Skeletal muscle satellite cell (primary cell): ENCODE measurements around the gene SLC39A5.

Experiments used
- H3K27me3 ChIP-seq: 2 replicates; pipeline ENCODE4 v1.7.0; 2013; ENCODE audit warnings: low read length; ENCODE audit not compliant: control insufficient read depth, insufficient read depth
- H3K36me3 ChIP-seq: 2 replicates; pipeline ENCODE4 v1.7.0; 2013; ENCODE audit warnings: mild to moderate bottlenecking, control low read depth, low read length; ENCODE audit not compliant: insufficient read depth
- H3K4me1 ChIP-seq: 2 replicates; pipeline ENCODE4 v1.7.0; 2013; ENCODE audit warnings: low read length; ENCODE audit not compliant: control insufficient read depth, insufficient read depth
- H3K4me2 ChIP-seq: 2 replicates; pipeline ENCODE4 v1.7.0; 2013; ENCODE audit warnings: mild to moderate bottlenecking, low read length
- H3K4me3 ChIP-seq: 2 replicates; pipeline ENCODE4 v1.7.0; 2013; ENCODE audit warnings: low read length
- H3K9ac ChIP-seq: 2 replicates; pipeline ENCODE4 v1.7.0; 2013; ENCODE audit warnings: mild to moderate bottlenecking, low read depth, low read length, moderate library complexity
- H3K9me3 ChIP-seq: replicated peaks from 2 replicates; pipeline ENCODE4 v1.7.0; 2013; ENCODE audit warnings: mild to moderate bottlenecking, control low read depth, low read length

The SLC39A5 gene

GRCh38 chr12:56220611-56221231 lies 9.1 kb upstream of the SLC39A5 start:
- Histone ChIP-seq H3K4me2 (peak overlapping the region; percentile 85), H3K27me3 (no peaks in the 10 kb centered on the region), H3K9me3 (no peaks in the 10 kb centered on the region), H3K9ac (peak overlapping the region; percentile 88), H3K36me3 (peaks cover 8% of the 10 kb centered on the region), H3K4me3 (peak overlapping the region; percentile 79), H3K4me1 (peaks cover 26% of the 10 kb centered on the region)

DNA sequence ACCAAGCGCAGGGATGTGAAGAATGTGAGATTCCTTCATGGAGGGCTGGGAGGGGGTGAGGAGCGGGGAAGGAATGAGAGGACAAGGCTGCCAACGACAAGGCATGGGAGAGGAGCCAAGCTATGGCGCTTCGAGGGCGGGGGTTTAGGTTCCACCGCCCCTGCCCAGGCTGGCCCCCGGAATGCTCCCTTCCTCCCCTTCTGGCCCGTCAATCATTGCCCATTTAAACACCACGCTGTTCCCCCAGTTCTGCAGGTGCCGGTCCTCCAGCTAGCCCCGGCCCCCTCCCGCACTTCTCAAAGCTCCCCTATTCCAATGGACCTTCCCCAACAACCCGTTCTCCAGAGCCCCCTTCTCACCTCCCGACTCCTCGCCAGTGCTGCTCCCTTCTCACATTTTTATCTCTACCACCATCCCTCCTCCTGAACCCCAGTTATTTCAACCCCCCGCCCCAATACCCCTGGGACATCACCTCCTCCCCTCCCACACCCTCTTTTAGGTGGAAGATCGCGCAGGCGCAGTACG lies 8.6 kb upstream of the SLC39A5 start:
- no peaks in the 10 kb centered on the region for H3K27me3 ChIP-seq
- H3K4me2 ChIP-seq, result peak overlapping the region; percentile 85
- H3K4me3 ChIP-seq, result peak overlapping the region; percentile 79
- peaks cover 4% of the 10 kb centered on the region for H3K36me3 ChIP-seq
- H3K4me1 ChIP-seq, result peaks cover 26% of the 10 kb centered on the region
- peak overlapping the region; percentile 88 for H3K9ac ChIP-seq
- H3K9me3 ChIP-seq, result no peaks in the 10 kb centered on the region

DNA sequence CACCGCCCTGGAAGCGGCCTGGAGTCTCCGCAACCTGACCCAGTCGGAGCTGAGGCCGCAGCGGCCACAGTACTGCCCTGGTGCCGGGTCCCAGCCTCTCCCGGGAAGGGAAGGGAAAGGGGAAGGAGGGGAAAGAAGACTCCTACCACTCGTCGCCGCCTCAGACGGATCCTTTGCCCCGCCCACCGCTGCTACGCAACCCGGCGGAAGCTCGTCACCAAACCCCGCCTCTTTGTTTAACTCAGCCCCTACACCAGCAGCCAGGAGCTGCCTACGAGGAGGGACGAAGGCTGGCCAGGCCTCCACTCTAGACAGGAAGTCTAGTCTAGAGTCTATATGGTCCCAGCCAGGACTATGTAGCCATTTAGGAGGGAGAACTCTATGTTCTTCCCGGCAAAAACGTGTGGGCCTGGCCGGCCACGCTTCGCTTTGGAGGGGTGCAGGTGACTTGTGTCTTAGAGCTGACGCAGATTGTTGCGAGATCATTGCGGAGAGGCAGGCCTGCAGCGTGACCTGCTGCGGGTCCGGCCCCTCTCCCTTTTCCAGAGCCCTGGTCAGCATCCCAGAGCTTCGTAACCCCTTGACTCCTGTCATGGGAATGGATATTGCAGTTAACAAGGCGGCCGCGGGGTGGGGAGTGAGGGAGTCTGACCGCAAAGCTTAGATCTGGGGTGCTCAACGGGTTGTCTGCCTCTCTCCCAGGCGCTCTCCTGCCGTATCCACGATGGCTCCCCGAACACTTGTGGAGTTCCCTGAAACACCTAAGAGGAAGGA lies 7.9 kb upstream of the SLC39A5 start, which contains the start of gene RNF41:
RNF41 (minus strand) TSS at position 166 of the 774 bp plus-strand sequence. CDS start 7,875 bp downstream, outside the sequence.
- Histone ChIP-seq H3K9me3 (no peaks in the 10 kb centered on the region), H3K27me3 (no peaks in the 10 kb centered on the region), H3K4me3 (peak within 1 kb of the TSS; percentile 79), H3K4me2 (peak within 1 kb of the TSS; percentile 85), H3K9ac (peak within 1 kb of the TSS; percentile 88), H3K36me3 (no peaks in the 10 kb centered on the region), H3K4me1 (peaks cover 26% of the 10 kb centered on the region)

DNA sequence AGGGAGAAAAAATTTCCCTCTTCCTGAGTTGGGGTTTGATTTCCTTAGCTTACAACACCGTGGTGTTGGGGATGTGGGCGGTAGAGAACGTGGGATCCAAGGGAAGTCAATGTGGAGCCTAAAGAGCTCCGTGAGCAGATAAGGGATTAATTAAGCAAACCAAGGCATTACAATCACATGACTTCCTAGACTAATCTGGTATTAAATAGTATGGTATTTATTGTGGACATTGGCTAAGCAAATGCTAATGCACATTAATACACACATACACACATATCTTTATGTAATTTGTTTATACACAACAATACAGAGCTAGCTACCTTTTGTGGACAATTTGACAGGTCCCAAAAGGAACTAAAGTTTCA lies 7.3 kb upstream of the SLC39A5 start:
- H3K4me1 ChIP-seq, result peaks cover 26% of the 10 kb centered on the region
- H3K9ac ChIP-seq, result peak overlapping the region; percentile 88
- H3K9me3 ChIP-seq, result no peaks in the 10 kb centered on the region

DNA sequence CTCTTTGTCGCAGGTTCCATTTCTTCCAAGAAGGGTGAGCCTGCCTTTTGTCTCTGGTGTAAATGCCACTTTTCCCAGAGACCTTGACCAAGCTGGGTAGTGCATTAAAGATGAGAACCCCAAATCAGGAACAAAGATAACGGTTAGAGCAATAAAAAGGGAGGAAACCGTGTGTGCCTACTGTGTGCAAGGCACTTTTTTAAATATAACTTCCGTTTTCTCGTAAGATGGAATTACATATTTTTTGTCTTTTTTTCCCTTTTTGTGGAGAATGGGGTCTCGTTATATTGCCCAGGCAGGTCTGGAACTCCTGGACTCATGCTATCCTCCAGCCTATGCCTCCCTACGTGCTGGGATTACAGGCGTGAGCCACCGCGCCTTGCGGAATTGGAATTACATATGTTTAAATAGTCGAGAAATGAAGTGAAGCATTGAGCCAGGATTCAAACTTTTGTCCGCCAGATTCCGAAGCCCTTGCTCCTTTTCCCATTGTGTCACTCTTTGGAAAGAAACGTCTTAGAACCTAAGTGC lies 6.2 kb upstream of the SLC39A5 start:
- H3K9me3 ChIP-seq, result no peaks in the 10 kb centered on the region
- H3K4me1 ChIP-seq, result peaks cover 26% of the 10 kb centered on the region
- peak overlapping the region; percentile 78 for H3K4me2 ChIP-seq
- H3K27me3 ChIP-seq, result no peaks in the 10 kb centered on the region
- no peaks in the 10 kb centered on the region for H3K36me3 ChIP-seq
- peak overlapping the region; percentile 63 for H3K4me3 ChIP-seq
- H3K9ac ChIP-seq, result peak overlapping the region; percentile 51

More for the DNA sequence above, 7.3 kb upstream of the SLC39A5 start:
- Histone ChIP-seq H3K27me3 (no peaks in the 10 kb centered on the region), H3K4me3 (peak overlapping the region; percentile 79), H3K36me3 (no peaks in the 10 kb centered on the region), H3K4me2 (peak overlapping the region; percentile 85)

DNA sequence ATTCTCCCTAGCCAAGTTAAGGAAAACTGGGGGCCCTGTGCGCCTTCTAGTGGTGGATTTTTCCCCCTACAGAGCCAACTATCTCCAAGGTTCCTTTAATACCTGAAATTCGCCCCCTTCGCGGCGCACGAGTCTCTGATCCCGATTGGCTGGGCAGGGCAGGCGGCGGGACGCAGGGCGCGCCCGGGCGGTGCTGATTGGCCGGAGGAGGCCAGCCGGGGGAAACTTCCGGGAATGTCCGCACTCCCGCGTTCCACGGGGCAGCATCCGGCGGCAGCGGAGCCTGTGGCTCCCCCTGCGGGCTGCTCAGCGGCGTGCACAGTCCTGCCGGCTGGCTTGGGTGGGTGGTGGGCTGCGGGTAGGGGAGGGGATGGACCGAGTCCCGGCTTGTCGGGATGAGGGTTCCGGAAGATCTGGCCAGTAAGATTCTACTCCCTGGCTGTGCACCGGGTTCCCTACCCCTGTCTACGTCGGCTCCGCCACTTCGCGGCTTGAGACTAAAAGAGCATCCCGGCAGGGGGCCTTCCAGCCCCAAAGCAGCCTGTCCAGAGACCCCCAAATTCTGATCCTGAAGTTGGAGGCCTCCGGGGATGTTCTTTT lies 5.6 kb upstream of the SLC39A5 start, which contains the start of gene NABP2:
NABP2 (plus strand) TSS at position 241 of the 600 bp plus-strand sequence. CDS start 515 bp downstream, outside the sequence.
- Histone ChIP-seq H3K9ac (peak within 1 kb of the TSS; percentile 87), H3K4me2 (peak within 1 kb of the TSS; percentile 92), H3K4me3 (peak within 1 kb of the TSS; percentile 85), H3K36me3 (no peaks in the 10 kb centered on the region), H3K4me1 (peaks cover 26% of the 10 kb centered on the region), H3K27me3 (no peaks in the 10 kb centered on the region), H3K9me3 (no peaks in the 10 kb centered on the region)

DNA sequence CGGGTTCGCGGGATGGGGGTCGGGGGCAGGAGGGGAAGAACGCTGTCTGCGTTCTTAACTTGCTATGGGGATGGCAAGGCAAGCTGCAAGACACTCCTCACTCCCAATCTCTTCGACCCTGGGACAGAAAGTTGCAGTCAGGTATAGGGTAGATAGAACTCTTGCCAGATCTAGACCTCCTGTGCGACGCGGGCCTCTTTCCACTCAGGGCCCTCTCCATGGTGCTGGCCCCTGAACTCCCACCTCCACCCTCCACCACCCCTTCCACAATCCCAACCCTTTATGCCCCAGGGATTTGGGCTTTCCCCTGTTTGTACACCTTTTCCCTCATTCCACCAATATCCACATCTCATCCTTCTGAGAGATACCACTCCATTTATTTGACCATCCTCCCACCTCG lies 4.9 kb upstream of the SLC39A5 start:
- H3K4me3 ChIP-seq, result peak overlapping the region; percentile 85

GRCh38 chr12:56229082-56229481 lies 769 bp upstream of the SLC39A5 start:
- Histone ChIP-seq H3K4me1 (peaks cover 8% of the 10 kb centered on the region), H3K9me3 (no peaks in the 10 kb centered on the region), H3K27me3 (no peaks in the 10 kb centered on the region), H3K9ac (no peak overlapping the region), H3K36me3 (no peaks in the 10 kb centered on the region), H3K4me2 (no peak overlapping the region), H3K4me3 (no peak overlapping the region)

More for the DNA sequence above, 4.9 kb upstream of the SLC39A5 start:
- no peaks in the 10 kb centered on the region for H3K36me3 ChIP-seq
- H3K27me3 ChIP-seq, result no peaks in the 10 kb centered on the region
- peaks cover 25% of the 10 kb centered on the region for H3K4me1 ChIP-seq
- H3K9ac ChIP-seq, result peak overlapping the region; percentile 87
- no peaks in the 10 kb centered on the region for H3K9me3 ChIP-seq
- peak overlapping the region; percentile 92 for H3K4me2 ChIP-seq

DNA sequence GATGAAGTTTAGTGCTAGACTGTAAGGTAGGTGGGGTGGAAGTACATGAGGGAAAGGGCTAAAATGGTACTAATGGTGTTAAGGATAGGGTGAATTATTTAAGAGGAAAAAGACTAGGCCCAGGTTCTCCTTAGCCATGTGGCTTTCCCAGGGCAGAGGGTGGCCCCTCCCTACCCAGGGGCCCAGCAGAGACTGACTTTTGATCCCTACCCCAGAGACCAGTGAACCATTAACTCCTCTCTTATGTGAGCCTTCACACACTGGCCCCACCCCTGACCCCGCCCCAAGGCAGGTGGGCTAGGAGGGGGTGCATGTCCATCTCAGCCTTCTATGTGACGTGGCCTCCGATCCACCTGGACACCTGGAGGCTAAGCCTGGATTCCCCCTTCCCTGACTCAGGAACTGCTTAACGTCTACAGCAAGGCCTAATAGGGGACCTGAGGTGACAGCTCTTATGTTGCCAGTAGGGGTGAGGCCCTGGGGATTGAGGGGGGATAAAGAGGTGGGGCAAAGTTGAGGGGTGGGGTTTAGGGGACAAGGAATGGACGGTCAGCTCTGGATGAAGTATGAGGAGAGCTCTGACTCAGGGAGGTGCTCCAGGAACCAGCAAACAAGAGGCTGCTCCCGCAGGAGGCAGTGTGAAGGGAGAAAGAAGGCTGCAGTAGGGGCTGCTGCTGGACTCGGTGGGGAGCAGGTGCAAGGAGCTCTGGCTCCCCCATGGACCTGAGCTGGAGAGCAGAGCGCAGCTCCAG lies 757 bp downstream of the SLC39A5 start:
- no peak overlapping the region for H3K4me2 ChIP-seq
- no peaks in the 10 kb centered on the region for H3K36me3 ChIP-seq
- H3K4me3 ChIP-seq, result no peak overlapping the region
- H3K9ac ChIP-seq, result no peak overlapping the region
- no peaks in the 10 kb centered on the region for H3K27me3 ChIP-seq
- H3K9me3 ChIP-seq, result no peaks in the 10 kb centered on the region
- H3K4me1 ChIP-seq, result no peaks in the 10 kb centered on the region

- Histone ChIP-seq H3K9ac (no peak overlapping the region), H3K4me2 (no peak overlapping the region), H3K9me3 (no peaks in the 10 kb centered on the region), H3K27me3 (no peaks in the 10 kb centered on the region), H3K36me3 (peaks cover 4% of the 10 kb centered on the region), H3K4me3 (no peak overlapping the region), H3K4me1 (no peaks in the 10 kb centered on the region)
Observed at GRCh38 chr12:56231184-56231582, 1.3 kb downstream of the SLC39A5 start.
